ENCODE data around the gene CDKN2B.

CDKN2B gene

DNA sequence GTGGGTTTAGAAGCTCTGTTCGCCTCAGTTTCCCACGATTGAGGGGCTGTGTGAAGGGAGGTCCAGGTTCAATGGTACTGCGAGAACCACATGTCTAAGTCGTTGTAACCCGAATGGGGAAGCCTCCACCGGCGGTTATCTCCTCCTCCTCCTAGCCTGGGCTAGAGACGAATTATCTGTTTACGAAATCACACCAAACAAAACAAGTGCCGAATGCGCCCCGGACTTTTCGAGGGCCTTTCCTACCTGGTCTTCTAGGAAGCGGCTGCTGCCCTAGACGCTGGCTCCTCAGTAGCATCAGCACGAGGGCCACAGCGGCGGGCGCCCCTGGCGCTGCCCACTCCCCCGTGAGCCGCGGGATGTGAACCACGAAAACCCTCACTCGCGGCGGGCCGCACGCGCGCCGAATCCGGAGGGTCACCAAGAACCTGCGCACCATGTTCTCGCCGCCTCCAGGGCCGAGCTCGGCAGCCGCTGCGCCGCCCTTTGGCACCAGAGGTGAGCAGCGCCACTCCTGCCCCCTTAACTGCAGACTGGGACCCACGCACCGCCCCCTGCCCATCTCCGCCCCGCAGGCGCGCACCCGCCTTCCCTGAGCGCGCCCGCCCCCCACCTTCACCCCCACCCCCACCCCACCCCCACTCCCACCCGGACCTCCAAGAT, 15.1 kb downstream of the CDKN2B start, which contains the start of gene CDKN2A:
CDKN2A (minus strand) TSS at position 500 of the 663 bp plus-strand sequence.
- peak; percentile 61 for DNase-seq

DNA sequence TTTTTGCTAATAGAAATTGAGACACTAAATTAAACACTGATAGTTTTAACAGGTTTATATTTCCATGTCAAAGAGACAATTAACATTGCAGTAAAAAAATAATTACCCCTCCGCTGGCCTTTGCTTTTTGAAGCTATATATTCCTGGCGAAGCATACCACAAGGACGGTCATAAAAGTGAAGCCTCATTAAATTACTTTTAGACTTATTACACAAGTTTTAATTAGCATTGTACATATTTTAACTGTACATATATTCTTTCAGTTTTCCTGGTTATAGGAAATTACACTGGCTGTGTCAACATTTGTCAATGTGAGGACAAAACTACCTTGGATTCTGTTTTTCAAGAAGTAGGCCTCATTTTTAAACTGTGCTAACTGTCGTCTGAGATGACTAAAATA, 16.1 kb downstream of the CDKN2B start:
- DNase-seq = no peak

GRCh38 chr9:21991072-21991959, 17.8 kb downstream of the CDKN2B start:
- no peak for DNase-seq

DNA sequence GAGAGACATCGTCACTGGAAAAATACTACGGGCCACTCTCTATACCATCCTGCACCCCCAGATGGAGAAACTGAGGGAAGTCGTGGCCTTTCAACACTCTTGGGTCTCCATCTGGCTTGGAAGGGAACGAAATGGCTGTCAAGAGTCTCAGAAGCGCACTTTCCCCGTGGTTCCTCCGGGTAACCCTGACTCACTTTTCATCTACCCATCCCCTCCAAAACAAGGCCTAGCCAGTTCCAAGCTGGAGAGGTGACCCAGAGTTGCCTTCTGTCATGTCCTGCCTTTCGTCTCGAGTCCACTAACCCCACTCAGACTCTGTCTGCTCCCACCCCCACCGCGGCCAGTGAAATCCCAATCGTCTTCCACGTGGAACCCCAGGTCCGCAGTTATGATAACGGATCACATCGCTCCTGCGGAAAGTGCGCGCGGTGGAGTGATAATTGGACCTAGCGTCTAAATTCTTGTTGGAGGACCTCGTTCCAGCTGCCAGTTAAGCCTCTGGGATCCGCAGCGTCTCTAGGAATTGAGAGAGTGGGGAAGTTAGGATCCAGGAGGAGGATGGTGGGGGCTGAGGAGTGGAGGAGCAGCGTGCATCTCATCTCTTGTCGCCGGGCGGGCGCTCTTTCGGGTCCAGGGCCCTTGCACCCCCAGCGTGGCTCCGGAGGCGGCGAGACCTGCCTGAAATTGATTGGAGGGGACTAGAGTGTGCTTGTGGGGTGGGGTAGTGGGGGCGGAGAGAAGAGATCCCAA, 19.5 kb downstream of the CDKN2B start:
- DNase-seq = no peak

DNA sequence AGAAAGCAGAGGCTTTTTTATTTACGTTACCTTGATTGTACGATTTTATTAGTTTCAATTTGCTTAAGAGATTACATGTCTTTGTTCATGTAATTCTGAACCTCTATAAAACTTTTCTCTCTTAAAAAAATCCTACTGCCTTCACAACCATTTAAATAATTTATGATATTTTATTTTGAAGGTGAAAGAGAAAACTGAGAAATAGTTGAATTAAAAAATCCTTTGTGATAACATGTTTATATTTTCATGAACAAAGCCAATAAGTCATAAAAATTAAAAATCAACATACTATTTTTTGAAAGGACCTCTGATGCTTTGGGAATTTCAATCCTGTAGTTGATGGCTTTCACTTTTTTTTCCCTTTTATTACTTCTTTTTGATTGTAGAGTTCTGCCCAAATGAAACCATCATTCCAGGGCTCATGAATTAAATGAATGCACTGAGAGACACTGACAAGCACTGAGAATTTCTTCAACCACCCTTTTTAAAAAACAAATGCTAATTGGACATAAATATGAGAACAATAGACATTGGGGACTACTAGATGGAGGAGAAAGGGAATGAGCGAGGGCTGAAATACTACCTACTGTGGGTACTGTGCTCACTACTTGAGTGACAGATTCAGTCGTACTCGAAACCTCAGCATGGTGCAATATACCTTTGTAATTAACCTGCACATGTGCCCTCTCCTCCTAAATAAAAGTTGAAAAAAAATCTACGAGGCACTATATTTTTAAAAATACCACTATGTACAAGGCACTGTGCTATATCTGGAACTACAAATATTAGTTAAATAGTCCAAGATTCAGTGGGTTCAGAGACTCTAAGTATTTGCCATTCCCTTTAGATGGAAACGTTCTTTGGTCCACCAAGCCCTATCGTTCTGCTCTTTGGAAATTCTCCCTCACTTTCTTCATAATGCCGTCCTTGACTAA, 20.8 kb downstream of the CDKN2B start:
- DNase-seq = no peak

- no peak for DNase-seq
Measured at GRCh38 chr9:21985964-21986667, 23.0 kb downstream of the CDKN2B start.

DNA sequence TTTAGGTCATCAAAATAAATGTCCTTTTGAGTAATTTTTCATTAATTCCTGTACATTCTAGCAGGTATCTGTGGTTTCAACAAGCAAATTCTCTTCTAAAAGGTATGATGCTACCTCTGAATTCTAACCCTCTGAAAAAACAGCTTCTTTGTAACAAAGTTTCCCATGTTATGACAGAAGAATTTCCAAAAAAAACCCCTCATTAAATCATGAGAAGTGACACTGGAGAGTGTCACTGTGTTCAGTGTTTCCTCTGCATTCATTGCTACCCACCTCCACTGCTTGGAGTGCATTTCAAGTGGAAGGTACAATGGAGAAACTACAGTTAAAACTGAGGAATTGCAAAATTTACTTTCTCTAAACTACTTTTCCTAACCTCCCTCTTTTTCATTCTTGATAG, 25.0 kb downstream of the CDKN2B start:
- DNase-seq = no peak

DNA sequence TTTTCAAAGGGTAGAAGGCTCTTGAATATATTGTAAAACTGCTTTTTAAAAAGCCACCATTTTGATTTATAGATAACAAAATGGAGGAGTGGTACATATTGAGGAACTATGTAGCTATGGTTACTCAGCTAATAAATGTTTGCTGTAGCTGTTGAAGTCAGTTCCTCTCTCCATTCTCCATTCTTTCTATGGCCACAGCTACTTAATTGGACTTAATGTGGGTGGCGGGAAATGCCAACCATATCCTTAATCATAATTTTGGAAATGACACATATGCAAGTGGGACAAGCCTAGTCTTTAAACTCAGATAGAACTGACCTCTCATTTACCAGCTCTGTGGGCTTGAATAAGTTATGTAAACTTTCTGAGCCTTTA, 25.6 kb downstream of the CDKN2B start:
- DNase-seq = no peak

DNA sequence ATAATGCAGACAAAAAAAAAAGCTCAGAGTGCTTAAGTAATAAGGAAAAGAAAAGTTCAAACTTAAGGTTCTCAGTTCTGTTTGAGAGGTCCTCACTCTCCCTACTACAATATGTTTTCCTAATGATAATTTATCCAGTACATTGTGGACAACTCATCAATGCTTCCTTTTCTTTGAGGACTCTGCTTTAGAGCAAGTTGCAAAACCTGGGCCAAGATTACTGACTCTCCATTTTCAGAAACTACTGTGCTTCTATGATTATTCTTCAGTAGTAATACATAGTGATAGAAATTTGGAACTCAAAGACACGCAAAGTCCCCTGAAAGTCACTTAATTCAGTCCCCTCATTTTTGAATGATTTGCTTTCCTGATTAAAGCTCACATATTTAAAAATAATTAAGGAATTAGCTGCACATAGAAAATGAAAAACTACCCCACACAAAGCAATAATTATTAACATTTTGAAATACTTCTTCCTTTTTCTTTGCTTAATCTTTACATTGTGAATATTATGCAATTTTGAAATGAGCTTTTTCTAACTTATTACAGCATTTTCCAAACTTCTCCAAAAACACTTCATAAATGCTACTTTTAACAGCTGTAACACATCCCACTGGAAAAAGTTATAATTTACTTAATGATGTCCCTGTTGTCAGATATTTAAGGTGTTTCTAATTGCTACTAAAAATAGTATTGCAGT, 26.1 kb downstream of the CDKN2B start:
- DNase-seq = no peak

DNA sequence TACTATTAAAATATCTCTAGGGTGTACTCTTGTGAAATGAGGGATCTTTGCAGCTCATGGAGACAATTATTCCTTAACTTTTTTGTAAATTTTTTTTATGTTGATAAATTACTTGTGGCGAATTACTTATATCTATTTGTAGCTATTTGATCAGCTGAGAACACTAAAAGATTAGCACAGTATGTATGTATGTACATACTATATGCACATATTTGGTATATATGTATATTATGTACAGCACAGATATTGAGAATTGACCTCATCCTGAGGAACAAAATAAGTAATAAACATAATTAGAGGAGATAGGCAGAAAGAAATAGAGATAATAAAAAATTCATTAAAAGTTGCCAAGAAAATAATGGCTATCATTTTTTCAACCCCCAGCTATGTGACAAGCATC, 26.7 kb downstream of the CDKN2B start:
- DNase-seq = no peak

DNA sequence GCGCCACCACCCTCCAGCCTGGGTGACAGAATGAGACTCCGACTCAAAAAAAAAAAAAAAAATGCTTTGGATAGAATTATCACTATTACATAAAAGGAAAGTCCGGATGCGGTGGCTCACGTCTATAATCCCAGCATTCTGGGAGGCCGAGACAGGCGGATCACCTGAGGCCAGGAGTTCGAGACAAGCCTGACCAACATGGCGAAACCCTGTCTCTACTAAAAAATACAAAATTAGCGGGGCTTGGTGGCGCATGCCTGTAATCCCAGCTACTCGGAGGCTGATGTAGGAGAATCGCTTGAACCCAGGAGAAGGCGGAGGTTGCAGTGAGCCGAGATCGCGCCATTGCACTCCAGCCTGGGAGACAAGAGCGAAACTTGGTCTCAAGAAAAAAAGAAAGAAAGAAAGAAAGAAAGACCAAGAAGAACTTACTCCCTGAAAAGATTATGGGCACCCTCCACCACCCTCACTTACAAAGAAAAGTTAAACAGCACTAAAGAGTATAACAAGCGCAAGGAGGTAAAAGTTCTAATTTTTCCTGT, 32.7 kb downstream of the CDKN2B start:
- DNase-seq = no peak

DNA sequence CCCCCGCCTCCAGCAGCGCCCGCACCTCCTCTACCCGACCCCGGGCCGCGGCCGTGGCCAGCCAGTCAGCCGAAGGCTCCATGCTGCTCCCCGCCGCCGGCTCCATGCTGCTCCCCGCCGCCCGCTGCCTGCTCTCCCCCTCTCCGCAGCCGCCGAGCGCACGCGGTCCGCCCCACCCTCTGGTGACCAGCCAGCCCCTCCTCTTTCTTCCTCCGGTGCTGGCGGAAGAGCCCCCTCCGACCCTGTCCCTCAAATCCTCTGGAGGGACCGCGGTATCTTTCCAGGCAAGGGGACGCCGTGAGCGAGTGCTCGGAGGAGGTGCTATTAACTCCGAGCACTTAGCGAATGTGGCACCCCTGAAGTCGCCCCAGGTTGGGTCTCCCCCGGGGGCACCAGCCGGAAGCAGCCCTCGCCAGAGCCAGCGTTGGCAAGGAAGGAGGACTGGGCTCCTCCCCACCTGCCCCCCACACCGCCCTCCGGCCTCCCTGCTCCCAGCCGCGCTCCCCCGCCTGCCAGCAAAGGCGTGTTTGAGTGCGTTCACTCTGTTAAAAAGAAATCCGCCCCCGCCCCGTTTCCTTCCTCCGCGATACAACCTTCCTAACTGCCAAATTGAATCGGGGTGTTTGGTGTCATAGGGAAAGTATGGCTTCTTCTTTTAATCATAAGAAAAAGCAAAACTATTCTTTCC, 34.2 kb downstream of the CDKN2B start:
- peak; percentile 34 for DNase-seq

DNA sequence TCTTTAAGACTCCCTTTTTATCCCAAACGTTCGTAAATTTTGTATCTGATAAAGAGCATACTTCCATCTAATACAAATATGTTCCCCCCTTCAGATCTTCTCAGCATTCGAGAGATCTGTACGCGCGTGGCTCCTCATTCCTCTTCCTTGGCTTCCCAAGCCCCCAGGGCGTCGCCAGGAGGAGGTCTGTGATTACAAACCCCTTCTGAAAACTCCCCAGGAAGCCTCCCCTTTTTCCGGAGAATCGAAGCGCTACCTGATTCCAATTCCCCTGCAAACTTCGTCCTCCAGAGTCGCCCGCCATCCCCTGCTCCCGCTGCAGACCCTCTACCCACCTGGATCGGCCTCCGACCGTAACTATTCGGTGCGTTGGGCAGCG, 34.8 kb downstream of the CDKN2B start:
- DNase-seq = no peak

- no peak for DNase-seq
Measured at GRCh38 chr9:21972361-21972760, 36.7 kb downstream of the CDKN2B start.

DNA sequence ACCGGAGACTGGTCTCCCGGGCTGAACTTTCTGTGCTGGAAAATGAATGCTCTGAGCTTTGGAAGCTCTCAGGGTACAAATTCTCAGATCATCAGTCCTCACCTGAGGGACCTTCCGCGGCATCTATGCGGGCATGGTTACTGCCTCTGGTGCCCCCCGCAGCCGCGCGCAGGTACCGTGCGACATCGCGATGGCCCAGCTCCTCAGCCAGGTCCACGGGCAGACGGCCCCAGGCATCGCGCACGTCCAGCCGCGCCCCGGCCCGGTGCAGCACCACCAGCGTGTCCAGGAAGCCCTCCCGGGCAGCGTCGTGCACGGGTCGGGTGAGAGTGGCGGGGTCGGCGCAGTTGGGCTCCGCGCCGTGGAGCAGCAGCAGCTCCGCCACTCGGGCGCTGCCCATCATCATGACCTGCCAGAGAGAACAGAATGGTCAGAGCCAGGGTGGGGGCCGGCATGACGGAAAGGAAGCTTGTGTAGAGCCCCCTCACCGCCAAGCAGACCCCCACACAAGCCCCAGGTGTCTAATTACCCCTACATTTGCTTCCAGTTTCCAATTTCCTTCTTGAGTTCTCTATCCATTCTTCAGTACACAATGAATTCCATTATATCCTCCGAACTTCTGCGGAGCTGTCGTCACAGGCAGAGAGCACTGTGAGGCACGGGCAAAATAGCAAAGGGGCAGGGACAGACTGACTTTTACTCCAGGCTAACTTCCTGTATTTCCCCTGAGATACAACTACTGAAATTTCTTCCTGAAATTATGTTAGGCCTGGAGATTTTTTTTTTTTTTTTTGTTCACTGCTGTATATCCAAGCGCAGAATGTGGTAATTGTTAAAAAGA, 38.1 kb downstream of the CDKN2B start:
- DNase-seq = no peak

GRCh38 chr9:21969951-21970799, 38.9 kb downstream of the CDKN2B start:
- DNase-seq = no peak

DNA sequence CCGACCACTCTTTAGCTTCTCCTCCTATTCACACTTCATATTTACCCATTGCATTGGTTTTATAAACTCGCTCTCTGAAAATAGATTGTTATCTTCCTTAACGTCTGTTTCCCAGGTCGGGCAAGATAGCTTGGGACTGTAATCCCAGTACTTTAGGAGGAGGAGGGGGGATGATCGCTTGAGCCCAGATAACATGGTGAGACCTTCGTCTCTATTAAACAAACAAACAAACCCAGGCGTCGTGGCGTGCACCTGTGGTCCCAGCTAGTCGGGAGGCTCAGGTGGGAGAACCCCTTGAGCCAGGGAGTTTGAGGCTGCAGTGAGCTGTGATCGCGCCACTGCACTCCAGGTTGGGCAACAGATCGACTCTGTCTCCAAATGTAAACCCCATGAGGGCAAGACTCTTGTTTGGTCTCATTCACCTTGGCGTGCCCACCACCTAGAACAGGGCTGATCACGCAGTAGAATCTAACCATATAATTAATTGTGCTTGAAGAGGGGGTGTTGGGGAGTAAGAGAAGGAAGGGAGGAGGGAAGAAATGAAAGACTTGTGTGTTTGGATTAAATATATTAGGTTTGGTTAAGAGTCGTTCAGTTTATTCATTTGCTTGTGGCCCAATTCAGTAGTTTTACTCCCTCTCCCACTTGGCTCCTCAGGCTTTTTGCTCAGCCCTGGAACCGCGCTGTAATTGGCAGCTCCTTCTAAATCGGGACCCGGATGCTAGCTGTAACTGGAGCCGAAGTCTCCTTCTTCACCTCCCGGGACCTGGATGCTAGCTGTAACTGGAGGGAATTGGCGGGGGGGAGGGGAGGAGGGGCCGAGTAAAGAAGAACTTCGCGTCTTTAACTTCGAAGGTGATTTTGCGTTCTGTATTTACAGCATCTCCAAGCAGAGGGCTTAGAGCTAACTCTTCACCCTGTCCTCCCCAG, 39.8 kb downstream of the CDKN2B start:
- no peak for DNase-seq
